Keratinocyte (primary cell): ENCODE data around the gene MUC6. TPM values are rescaled to one million over a fixed set of nuclear protein-coding genes. Genes with fewer than 3 reads are reported as not detected.

ENCODE experiments used
- DNase-seq: peaks from one replicate; pipeline ENCODE4 v3.0.0-alpha.2; 2011; ENCODE audit warnings: low read depth, missing footprints, low spot score
- FAIRE-seq: peaks from 2 replicates; lab custom pipeline; 2011; peaks lifted over from hg19 to GRCh38; lab: Jason Lieb, UNC
- H2AFZ ChIP-seq: 2 replicates; pipeline ENCODE4 v1.6.0; 2012; ENCODE audit warnings: low read length, control low read depth, inconsistent platforms; ENCODE audit not compliant: control insufficient read depth
- H3K27ac ChIP-seq: 2 replicates; pipeline ENCODE4 v1.5.1; 2011; ENCODE audit warnings: low read length; ENCODE audit not compliant: control insufficient read depth, insufficient read depth
- H3K27me3 ChIP-seq: 3 replicates; pipeline ENCODE4 v1.6.0; 2011; ENCODE audit warnings: low read length; ENCODE audit not compliant: control insufficient read depth, insufficient read depth; ENCODE audit errors: extremely low read depth
- H3K36me3 ChIP-seq, 2 experiments: 2 replicates in 1 of 2; 3 replicates in 1 of 2; pipeline ENCODE4 v1.5.1; 2011; ENCODE audit warnings: low read length in 2 of 2, mild to moderate bottlenecking in 1 of 2; ENCODE audit not compliant: control insufficient read depth in 2 of 2, insufficient read depth in 2 of 2; ENCODE audit errors: extremely low read depth in 1 of 2
- H3K4me1 ChIP-seq: 3 replicates; pipeline ENCODE4 v1.5.1; 2011; ENCODE audit warnings: low read length; ENCODE audit not compliant: control insufficient read depth, insufficient read depth; ENCODE audit errors: extremely low read depth
- H3K4me2 ChIP-seq: 3 replicates; pipeline ENCODE4 v1.6.0; 2011; ENCODE audit warnings: low read depth, low read length; ENCODE audit not compliant: control insufficient read depth, insufficient read depth; ENCODE audit errors: extremely low read depth
- H3K4me3 ChIP-seq, 3 experiments: fragments of 200-600 bp in 1 of 3; sonication (generic) in 1 of 3; 2 replicates in 2 of 3; 3 replicates in 1 of 3; pipeline ENCODE4 v1.5.1; 2011 to 2016; ENCODE audit warnings: low read length in 3 of 3, mild to moderate bottlenecking in 3 of 3, control low read depth in 2 of 3, inconsistent platforms in 1 of 3, low read depth in 1 of 3, mixed read lengths in 1 of 3, mixed run types in 1 of 3, moderate library complexity in 1 of 3; ENCODE audit not compliant: control insufficient read depth in 2 of 3, insufficient read depth in 2 of 3; ENCODE audit errors: extremely low read depth in 1 of 3
- H3K79me2 ChIP-seq: 2 replicates; pipeline ENCODE4 v1.6.0; 2012; ENCODE audit warnings: low read length; ENCODE audit not compliant: control insufficient read depth, insufficient read depth
- H3K9ac ChIP-seq: 3 replicates; pipeline ENCODE4 v1.6.0; 2011; ENCODE audit warnings: low read length; ENCODE audit not compliant: control insufficient read depth, insufficient read depth; ENCODE audit errors: extremely low read depth
- H3K9me1 ChIP-seq: 3 replicates; pipeline ENCODE4 v1.6.0; 2011; ENCODE audit warnings: low read length; ENCODE audit not compliant: control insufficient read depth, insufficient read depth; ENCODE audit errors: extremely low read depth
- H3K9me3 ChIP-seq: 2 replicates; pipeline ENCODE4 v1.5.1; 2012; ENCODE audit warnings: low read depth, low read length; ENCODE audit not compliant: control insufficient read depth
- H4K20me1 ChIP-seq: 3 replicates; pipeline ENCODE4 v1.6.0; 2011; ENCODE audit warnings: low read length; ENCODE audit not compliant: control insufficient read depth, insufficient read depth; ENCODE audit errors: extremely low read depth
- EZH2 ChIP-seq: IDR thresholded peaks from one replicate; pipeline ENCODE4 v1.6.1; 2012; ENCODE audit warnings: inconsistent platforms, mild to moderate bottlenecking, low read length, moderate library complexity
- dilution Hi-C: fragments of 300-500 bp; cut with MboI; formaldehyde crosslinking; loops from one replicate; pipeline ENCODE4 v1.7.0; 2020; ENCODE audit warnings: low sequenced_read_pairs; ENCODE audit not compliant: extremely low pct_ligation_motif_present
- polyA plus RNA-seq, 5 experiments: library from polyadenylated mRNA; depleted of rRNA in 3 of 5; stranded (reverse) in 3 of 5; stranded (forward) in 1 of 5; unstranded in 1 of 5; fragments of >200 nt; gene quantifications; 1 replicate in 1 of 5; 2 replicates in 3 of 5; 3 replicates in 1 of 5; pipeline versions ENCODE4 v1.2.1 to v1.2.3, GENCODE V29; 2011 to 2012; ENCODE audit warnings: missing spikeins in 2 of 5, low read depth in 1 of 5, low replicate concordance in 1 of 5
- TF ChIP-seq, protein P1 (sequence below), 3 experiments: IDR thresholded peaks in 1 of 3; conservative IDR thresholded peaks in 1 of 3; optimal IDR thresholded peaks in 1 of 3; 2 replicates in 2 of 3; 3 replicates in 1 of 3; pipeline versions ENCODE3 to v1.5.1; 2011; ENCODE audit warnings: low read length in 3 of 3, mild to moderate bottlenecking in 3 of 3, moderate library complexity in 2 of 3, control low read depth in 1 of 3, inconsistent platforms in 1 of 3; ENCODE audit not compliant: insufficient read depth in 2 of 3; ENCODE audit errors: extremely low read depth in 1 of 3

MUC6 gene
- polyA plus RNA-seq, 1 donor (not counting 4 experiments of a cell fraction or from before 2014, with no cell fraction given), result not detected

DNA sequence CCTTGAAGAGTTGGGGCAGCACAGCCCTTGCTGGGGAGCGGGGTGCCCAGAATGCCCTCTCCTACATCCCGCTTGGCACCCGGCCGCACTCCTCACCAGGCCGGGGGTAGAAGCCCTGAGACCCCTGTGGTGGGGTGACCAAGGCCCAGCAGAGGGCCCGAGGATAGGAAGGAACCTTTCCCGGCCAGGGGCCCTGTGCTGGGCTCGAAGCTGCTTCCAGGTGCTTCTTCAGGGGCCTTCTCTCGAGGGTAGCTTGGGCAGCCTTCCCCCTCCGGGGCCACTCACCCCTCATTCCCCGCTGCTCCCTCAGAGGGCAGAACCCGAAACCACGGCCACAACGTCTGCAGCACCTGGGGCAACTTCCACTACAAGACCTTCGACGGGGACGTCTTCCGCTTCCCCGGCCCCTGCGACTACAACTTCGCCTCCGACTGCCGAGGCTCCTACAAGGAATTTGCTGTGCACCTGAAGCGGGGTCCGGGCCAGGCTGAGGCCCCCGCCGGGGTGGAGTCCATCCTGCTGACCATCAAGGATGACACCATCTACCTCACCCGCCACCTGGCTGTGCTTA is 38.9 kb upstream of the MUC6 start:
- H3K9me1 ChIP-seq, result no peaks in the 10 kb centered on the region
- TF ChIP-seq, protein P1, sequence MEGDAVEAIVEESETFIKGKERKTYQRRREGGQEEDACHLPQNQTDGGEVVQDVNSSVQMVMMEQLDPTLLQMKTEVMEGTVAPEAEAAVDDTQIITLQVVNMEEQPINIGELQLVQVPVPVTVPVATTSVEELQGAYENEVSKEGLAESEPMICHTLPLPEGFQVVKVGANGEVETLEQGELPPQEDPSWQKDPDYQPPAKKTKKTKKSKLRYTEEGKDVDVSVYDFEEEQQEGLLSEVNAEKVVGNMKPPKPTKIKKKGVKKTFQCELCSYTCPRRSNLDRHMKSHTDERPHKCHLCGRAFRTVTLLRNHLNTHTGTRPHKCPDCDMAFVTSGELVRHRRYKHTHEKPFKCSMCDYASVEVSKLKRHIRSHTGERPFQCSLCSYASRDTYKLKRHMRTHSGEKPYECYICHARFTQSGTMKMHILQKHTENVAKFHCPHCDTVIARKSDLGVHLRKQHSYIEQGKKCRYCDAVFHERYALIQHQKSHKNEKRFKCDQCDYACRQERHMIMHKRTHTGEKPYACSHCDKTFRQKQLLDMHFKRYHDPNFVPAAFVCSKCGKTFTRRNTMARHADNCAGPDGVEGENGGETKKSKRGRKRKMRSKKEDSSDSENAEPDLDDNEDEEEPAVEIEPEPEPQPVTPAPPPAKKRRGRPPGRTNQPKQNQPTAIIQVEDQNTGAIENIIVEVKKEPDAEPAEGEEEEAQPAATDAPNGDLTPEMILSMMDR (optimal IDR thresholded peaks at IDR 0.05 in 1 of 3, IDR thresholded peaks at IDR 0.05 in 1 of 3, conservative IDR thresholded peaks at IDR 0.05 in 1 of 3; ENCODE audit: extremely low read depth in 1 of 3, insufficient read depth in 2 of 3, low read length in 3 of 3), result no peak
- no peak for TF ChIP-seq EZH2
- peaks cover 10% of the 10 kb centered on the region for H3K4me1 ChIP-seq
- H4K20me1 ChIP-seq, result no peaks in the 10 kb centered on the region
- H3K9me3 ChIP-seq, result no peaks in the 10 kb centered on the region
- no peak overlapping the region for H2AFZ ChIP-seq
- H3K4me3 ChIP-seq, result no peak overlapping the region
- H3K27me3 ChIP-seq, result no peaks in the 10 kb centered on the region
- no peak overlapping the region for H3K4me2 ChIP-seq
- no peaks in the 10 kb centered on the region for H3K36me3 ChIP-seq
- dilution Hi-C loops, result no loop called here
- no peak overlapping the region for H3K27ac ChIP-seq
- no peak for FAIRE-seq
- DNase-seq, result no peak
- H3K9ac ChIP-seq, result no peak overlapping the region
- H3K79me2 ChIP-seq, result no peaks in the 10 kb centered on the region

DNA sequence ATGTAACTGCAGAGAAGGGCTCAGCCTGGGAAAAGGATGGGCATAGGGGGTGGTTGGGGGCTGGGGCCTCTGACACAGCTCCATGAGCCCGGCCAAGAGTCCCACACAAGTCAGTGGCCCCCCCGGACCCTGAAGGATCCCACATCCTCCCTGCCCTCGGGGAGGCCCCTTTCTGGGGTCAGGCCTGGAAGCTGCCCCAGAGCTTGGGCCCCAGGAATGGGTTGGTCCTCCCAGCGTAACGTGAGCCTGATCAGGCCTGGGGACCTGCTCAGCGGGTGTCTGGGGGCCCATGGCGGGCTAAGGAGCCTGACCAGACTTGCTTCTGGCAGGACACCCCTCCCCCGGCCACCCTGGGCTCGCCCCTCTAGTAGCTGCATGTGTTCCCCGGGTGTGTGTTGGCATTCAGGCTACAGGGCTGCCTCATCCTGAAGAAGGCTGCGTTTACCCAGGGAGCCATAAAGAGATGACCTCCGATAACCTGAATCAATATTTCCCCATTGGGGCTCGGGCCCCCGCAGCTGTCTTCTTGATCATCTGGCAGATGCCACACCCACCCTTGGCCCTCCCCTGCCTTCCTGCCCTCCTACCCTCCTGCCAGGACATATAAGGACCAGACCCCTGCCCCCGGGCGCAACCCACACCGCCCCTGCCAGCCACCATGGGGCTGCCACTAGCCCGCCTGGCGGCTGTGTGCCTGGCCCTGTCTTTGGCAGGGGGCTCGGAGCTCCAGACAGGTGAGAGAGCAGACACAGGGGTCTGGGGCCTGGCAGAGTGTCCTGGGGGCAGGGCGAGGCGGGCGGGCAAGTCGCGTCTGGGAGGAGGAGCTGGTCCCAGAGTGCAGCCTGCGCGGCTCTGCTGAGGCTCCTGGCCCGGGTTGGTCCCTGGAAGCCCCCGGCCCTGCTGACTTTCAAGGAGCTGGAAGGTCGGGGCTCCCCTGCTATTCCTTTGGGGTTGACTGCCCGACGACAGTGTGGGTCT is 38.0 kb upstream of the MUC6 start, which contains the start of gene MUC2:
MUC2 (plus strand) TSS at position 631 of the 978 bp plus-strand sequence.
- H3K79me2 ChIP-seq, result no peaks in the 10 kb centered on the region
- H3K4me1 ChIP-seq, result peaks cover 10% of the 10 kb centered on the region
- no peaks in the 10 kb centered on the region for H3K9me1 ChIP-seq
- no peak within 1 kb of the TSS for H3K4me3 ChIP-seq
- dilution Hi-C loops, result no loop called here
- H4K20me1 ChIP-seq, result no peaks in the 10 kb centered on the region
- H3K27me3 ChIP-seq, result no peaks in the 10 kb centered on the region
- DNase-seq, result no peak
- H3K9me3 ChIP-seq, result no peaks in the 10 kb centered on the region
- H3K4me2 ChIP-seq, result no peak within 1 kb of the TSS
- no peak within 1 kb of the TSS for H3K9ac ChIP-seq
- FAIRE-seq, result no peak
- no peaks in the 10 kb centered on the region for H3K36me3 ChIP-seq
- TF ChIP-seq EZH2, result no peak
- TF ChIP-seq, protein P1 (optimal IDR thresholded peaks at IDR 0.05 in 1 of 3, IDR thresholded peaks at IDR 0.05 in 1 of 3, conservative IDR thresholded peaks at IDR 0.05 in 1 of 3; ENCODE audit: extremely low read depth in 1 of 3, insufficient read depth in 2 of 3, low read length in 3 of 3), result no peak
- no peak within 1 kb of the TSS for H3K27ac ChIP-seq
- H2AFZ ChIP-seq, result peak within 1 kb of the TSS; percentile 76
